HCT116 (cell line): ENCODE measurements around the gene ERG. TPM values are rescaled to one million over a fixed set of nuclear protein-coding genes. Genes with fewer than 3 reads are reported as not detected.

Experiments used
- ATAC-seq: fragments of 200-7000 bp; cut with Tn5 transposase; 2 replicates; pipeline ENCODE4 v1.9.1; 2020; ENCODE audit warnings: mild to moderate bottlenecking, moderate library complexity
- BruUV-seq: library from RNA; stranded (reverse); fragments of 400-500 nt; replicated peaks from 2 replicates; lab custom pipeline; 2021; lab: Mats Ljungman, UMichigan
- CTCF ChIA-PET: fragments of 300-600 bp; sonication (Branson Sonifier 250); formaldehyde crosslinking; loops from one replicate; lab custom pipeline; 2021; ENCODE audit warnings: antibody characterized with exemption; lab: Charles Lee
- POLR2A ChIA-PET: fragments of 300-600, 350-600 bp; sonication (Branson Sonifier 250); formaldehyde crosslinking; loops from one replicate; lab custom pipeline; 2021; ENCODE audit warnings: antibody characterized with exemption; lab: Charles Lee
- RAD21 ChIA-PET, 2 experiments: fragments of 300-600 bp; sonication (Branson Sonifier 250); formaldehyde crosslinking; loops; one replicate each; lab custom pipeline; 2023; ENCODE audit warnings: low total read pairs in 2 of 2; ENCODE audit not compliant: uncharacterized antibody in 2 of 2, unreplicated experiment in 2 of 2, low non-redundant PET in 1 of 2; lab: Charles Lee
- DNase-seq: peaks from one replicate; pipeline ENCODE4 v3.0.0-alpha.2; 2010; ENCODE audit warnings: low read depth, low spot score
- H2AFZ ChIP-seq: fragments of 200-600 bp; shearing (Covaris generic), sonication (generic); 2 replicates; pipeline ENCODE4 v1.6.1; 2017; ENCODE audit warnings: low read depth, mixed run types, mixed read lengths, antibody characterized with exemption, low read length; ENCODE audit not compliant: poor library complexity, severe bottlenecking
- H3K27ac ChIP-seq: 2 replicates; pipeline ENCODE4 v1.5.1; 2012; ENCODE audit warnings: low read depth, low read length
- H3K27me3 ChIP-seq: fragments of 200-600 bp; sonication (generic); 2 replicates; pipeline ENCODE4 v1.6.1; 2016; ENCODE audit warnings: mixed run types, low read length, mixed read lengths; ENCODE audit not compliant: insufficient read depth
- H3K36me3 ChIP-seq, 2 experiments: fragments of 200-500 bp in 1 of 2; fragments of 200-600 bp in 1 of 2; sonication (Bioruptor generic) in 1 of 2; sonication (generic) in 1 of 2; 2 replicates each; pipeline versions ENCODE4 v1.5.1 to v1.6.1; 2014 to 2016; ENCODE audit warnings: low read length in 2 of 2, inconsistent platforms in 1 of 2, mixed read lengths in 1 of 2, mixed run types in 1 of 2; ENCODE audit not compliant: insufficient read depth in 2 of 2, control insufficient read depth in 1 of 2
- H3K4me1 ChIP-seq, 2 experiments: fragments of 200-600 bp in 1 of 2; sonication (generic) in 1 of 2; 2 replicates each; pipeline versions ENCODE4 v1.5.1 to v1.6.1; 2012 to 2017; ENCODE audit warnings: low read length in 2 of 2, inconsistent platforms in 1 of 2, mild to moderate bottlenecking in 1 of 2, mixed read lengths in 1 of 2, mixed run types in 1 of 2, moderate library complexity in 1 of 2; ENCODE audit not compliant: insufficient read depth in 2 of 2, control insufficient read depth in 1 of 2
- H3K4me2 ChIP-seq: fragments of 200-600 bp; sonication (generic); 2 replicates; pipeline ENCODE4 v1.6.1; 2017; ENCODE audit warnings: mixed run types, low read length, mixed read lengths
- H3K4me3 ChIP-seq, 2 experiments: fragments of 200-600 bp in 1 of 2; sonication (generic) in 1 of 2; replicated peaks in 1 of 2; 2 replicates each; pipeline ENCODE4 v1.5.1; 2011 to 2016; ENCODE audit warnings: low read length in 2 of 2, control low read depth in 1 of 2, low read depth in 1 of 2, mild to moderate bottlenecking in 1 of 2, mixed read lengths in 1 of 2, mixed run types in 1 of 2
- H3K79me2 ChIP-seq: fragments of 200-600 bp; sonication (generic); 2 replicates; pipeline ENCODE4 v1.6.1; 2017; ENCODE audit warnings: mild to moderate bottlenecking, mixed run types, low read length, moderate library complexity, mixed read lengths; ENCODE audit not compliant: insufficient read depth
- H3K9ac ChIP-seq: fragments of 200-600 bp; sonication (generic); 2 replicates; pipeline ENCODE4 v1.6.1; 2016; ENCODE audit warnings: low read length, mixed read lengths
- H3K9me2 ChIP-seq: fragments of 200-600 bp; sonication (generic), shearing (Covaris generic); 2 replicates; pipeline ENCODE4 v1.6.1; 2017; ENCODE audit warnings: mixed run types, mild to moderate bottlenecking, moderate library complexity; ENCODE audit not compliant: insufficient read depth
- H3K9me3 ChIP-seq, 2 experiments: fragments of 200-500 bp in 1 of 2; fragments of 200-600 bp in 1 of 2; sonication (Bioruptor generic) in 1 of 2; sonication (generic) in 1 of 2; 2 replicates each; pipeline ENCODE4 v1.6.1; 2014 to 2017; ENCODE audit warnings: low read length in 2 of 2, mixed read lengths in 2 of 2, inconsistent platforms in 1 of 2, low read depth in 1 of 2, mild to moderate bottlenecking in 1 of 2, mixed run types in 1 of 2, moderate library complexity in 1 of 2; ENCODE audit not compliant: control insufficient read depth in 1 of 2, insufficient read depth in 1 of 2
- H4K20me1 ChIP-seq: fragments of 200-600 bp; sonication (generic), shearing (Covaris generic); 2 replicates; pipeline ENCODE4 v1.6.1; 2017; ENCODE audit warnings: mixed run types, mild to moderate bottlenecking, moderate library complexity; ENCODE audit not compliant: insufficient read depth
- ATF3 ChIP-seq: IDR thresholded peaks from 2 replicates; pipeline ENCODE4 v1.6.1; 2012
- ELF1 ChIP-seq: IDR thresholded peaks from 2 replicates; pipeline ENCODE4 v1.6.1; 2012; ENCODE audit warnings: low read depth, borderline replicate concordance
- EZH2phosphoT487 ChIP-seq: fragments of 200-600 bp; IDR thresholded peaks from 2 replicates; pipeline ENCODE4 v1.6.1; 2018; ENCODE audit warnings: antibody characterized with exemption, borderline replicate concordance
- FOSL1 ChIP-seq: IDR thresholded peaks from 2 replicates; pipeline ENCODE4 v1.6.1; 2012; ENCODE audit warnings: low read depth
- MAX ChIP-seq: IDR thresholded peaks from 2 replicates; pipeline ENCODE4 v1.6.1; 2012
- POLR2AphosphoS5 ChIP-seq: IDR thresholded peaks from 2 replicates; pipeline ENCODE4 v1.6.1; 2011; ENCODE audit warnings: mild to moderate bottlenecking, low read depth, low read length, moderate library complexity
- SP1 ChIP-seq: IDR thresholded peaks from 2 replicates; pipeline ENCODE4 v1.6.1; 2012; ENCODE audit warnings: low read depth
- YY1 ChIP-seq: IDR thresholded peaks from 2 replicates; pipeline ENCODE4 v1.6.1; 2011; ENCODE audit warnings: low read length, low read depth, moderate library complexity, mild to moderate bottlenecking; ENCODE audit not compliant: insufficient replicate concordance; ENCODE audit errors: extremely low read depth
- intact Hi-C: fragments of 100-400 bp; cut with micrococcal nuclease; formaldehyde crosslinking; loops from 2 replicates; pipeline ENCODE4 v1.10.0; 2022
- total RNA-seq: library from RNA; stranded (reverse); gene quantifications from one replicate; pipeline ENCODE4 v1.2.1, GENCODE V29; 2021; ENCODE audit not compliant: unreplicated experiment
- TF ChIP-seq, protein P1 (sequence below), 3 experiments: fragments of 200-600 bp in 1 of 3; sonication (generic) in 1 of 3; IDR thresholded peaks in 2 of 3; conservative IDR thresholded peaks in 1 of 3; 2 replicates each; pipeline ENCODE4 v1.5.1; 2012 to 2017; ENCODE audit warnings: low read depth in 2 of 3, low read length in 2 of 3, antibody characterized with exemption in 1 of 3, borderline replicate concordance in 1 of 3, control low read depth in 1 of 3, mild to moderate bottlenecking in 1 of 3, mixed read lengths in 1 of 3, mixed run types in 1 of 3, moderate library complexity in 1 of 3; ENCODE audit not compliant: insufficient read depth in 1 of 3

ERG gene
- total RNA-seq, 1 experiment from 2014 or later = 0.17 TPM

- no peaks in the 10 kb centered on the region for H4K20me1 ChIP-seq
- H3K27me3 ChIP-seq = no peaks in the 10 kb centered on the region; the same call in 1 of the 2 replicates
- RAD21 ChIA-PET = no interaction called here
- H3K27ac ChIP-seq = no peak overlapping the region
- no peak overlapping the region for H3K4me3 ChIP-seq
- CTCF ChIA-PET = no interaction called here
- ATAC-seq (no peak), DNase-seq (no peak)
- H3K9me2 ChIP-seq = no peaks in the 10 kb centered on the region
- no peaks in the 10 kb centered on the region for H3K79me2 ChIP-seq
- intact Hi-C loops = no loop called here
- no peak overlapping the region for H3K9ac ChIP-seq
- no peaks in the 10 kb centered on the region for H3K9me3 ChIP-seq
- H2AFZ ChIP-seq = no peak overlapping the region
- H3K4me2 ChIP-seq = no peak overlapping the region
- TF ChIP-seq ATF3 (no peak), POLR2AphosphoS5 (no peak), FOSL1 (no peak), EZH2phosphoT487 (no peak), SP1 (no peak), ELF1 (no peak), YY1 (no peak), MAX (no peak)
- TF ChIP-seq, protein P1, sequence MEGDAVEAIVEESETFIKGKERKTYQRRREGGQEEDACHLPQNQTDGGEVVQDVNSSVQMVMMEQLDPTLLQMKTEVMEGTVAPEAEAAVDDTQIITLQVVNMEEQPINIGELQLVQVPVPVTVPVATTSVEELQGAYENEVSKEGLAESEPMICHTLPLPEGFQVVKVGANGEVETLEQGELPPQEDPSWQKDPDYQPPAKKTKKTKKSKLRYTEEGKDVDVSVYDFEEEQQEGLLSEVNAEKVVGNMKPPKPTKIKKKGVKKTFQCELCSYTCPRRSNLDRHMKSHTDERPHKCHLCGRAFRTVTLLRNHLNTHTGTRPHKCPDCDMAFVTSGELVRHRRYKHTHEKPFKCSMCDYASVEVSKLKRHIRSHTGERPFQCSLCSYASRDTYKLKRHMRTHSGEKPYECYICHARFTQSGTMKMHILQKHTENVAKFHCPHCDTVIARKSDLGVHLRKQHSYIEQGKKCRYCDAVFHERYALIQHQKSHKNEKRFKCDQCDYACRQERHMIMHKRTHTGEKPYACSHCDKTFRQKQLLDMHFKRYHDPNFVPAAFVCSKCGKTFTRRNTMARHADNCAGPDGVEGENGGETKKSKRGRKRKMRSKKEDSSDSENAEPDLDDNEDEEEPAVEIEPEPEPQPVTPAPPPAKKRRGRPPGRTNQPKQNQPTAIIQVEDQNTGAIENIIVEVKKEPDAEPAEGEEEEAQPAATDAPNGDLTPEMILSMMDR (IDR thresholded peaks at IDR 0.05 in 2 of 3, conservative IDR thresholded peaks at IDR 0.05 in 1 of 3; ENCODE audit: borderline replicate concordance in 1 of 3, insufficient read depth in 1 of 3, low read depth in 2 of 3, low read length in 2 of 3) = no peak
- POLR2A ChIA-PET = no interaction called here
- no TSS peak for BruUV-seq
- H3K36me3 ChIP-seq = no peaks in the 10 kb centered on the region
- H3K4me1 ChIP-seq = no peaks in the 10 kb centered on the region
Observed at GRCh38 chr21:38365521-38365920, 132.8 kb downstream of the ERG start.
